Loucy (cell line): Measurements from ENCODE around the gene PLCL1.
A peak's percentile ranks its signal among the peaks of the same experiment; 100 is the strongest.

Experiments
- H2AFZ ChIP-seq: fragments of 200-600 bp; sonication (generic); 2 replicates; pipeline ENCODE4 v1.6.0; 2016; ENCODE audit warnings: antibody characterized with exemption, mild to moderate bottlenecking, low read length, moderate library complexity
- H3F3A ChIP-seq: fragments of 200-600 bp; 2 replicates; pipeline ENCODE4 v1.6.0; 2016; ENCODE audit warnings: antibody characterized with exemption, low read depth, mild to moderate bottlenecking
- H3K27me3 ChIP-seq: fragments of 200-600 bp; sonication (generic); 2 replicates; pipeline ENCODE4 v1.6.1; 2014; ENCODE audit warnings: low read length, mild to moderate bottlenecking; ENCODE audit not compliant: insufficient read depth, poor library complexity, severe bottlenecking
- H3K36me3 ChIP-seq: fragments of 200-600 bp; sonication (generic); 2 replicates; pipeline ENCODE4 v1.6.1; 2016; ENCODE audit warnings: low read length; ENCODE audit not compliant: insufficient read depth
- H3K4me1 ChIP-seq: fragments of 200-600 bp; sonication (generic); 2 replicates; pipeline ENCODE4 v1.5.1; 2014; ENCODE audit warnings: low read length, mild to moderate bottlenecking; ENCODE audit not compliant: insufficient read depth, poor library complexity, severe bottlenecking
- H3K4me2 ChIP-seq: fragments of 200-600 bp; sonication (generic); 2 replicates; pipeline ENCODE4 v1.6.0; 2014; ENCODE audit warnings: antibody characterized with exemption, low read length, low read depth, mild to moderate bottlenecking; ENCODE audit not compliant: poor library complexity, severe bottlenecking
- H3K4me3 ChIP-seq: fragments of 200-600 bp; sonication (generic); 2 replicates; pipeline ENCODE4 v1.5.1; 2014; ENCODE audit warnings: low read length, mild to moderate bottlenecking, mixed read lengths; ENCODE audit not compliant: poor library complexity, severe bottlenecking
- H3K79me2 ChIP-seq: fragments of 200-600 bp; sonication (generic); 2 replicates; pipeline ENCODE4 v1.6.1; 2014; ENCODE audit warnings: low read length; ENCODE audit not compliant: insufficient read depth
- H3K9ac ChIP-seq: fragments of 200-600 bp; sonication (generic); 2 replicates; pipeline ENCODE4 v1.6.0; 2014; ENCODE audit warnings: mild to moderate bottlenecking, low read depth, low read length, moderate library complexity; ENCODE audit not compliant: poor library complexity, severe bottlenecking
- H3K9me2 ChIP-seq: fragments of 200-600 bp; sonication (generic); replicated peaks from 2 replicates; pipeline ENCODE4 v1.6.1; 2016; ENCODE audit warnings: low read depth, low read length, mixed read lengths
- H3K9me3 ChIP-seq: fragments of 200-600 bp; sonication (generic); 2 replicates; pipeline ENCODE4 v1.6.1; 2014; ENCODE audit warnings: mild to moderate bottlenecking, antibody characterized with exemption, low read length, low read depth; ENCODE audit not compliant: insufficient read depth
- H4K20me1 ChIP-seq: fragments of 200-600 bp; sonication (generic); 2 replicates; pipeline ENCODE4 v1.6.0; 2014; ENCODE audit warnings: antibody characterized with exemption, low read length, mild to moderate bottlenecking; ENCODE audit not compliant: insufficient read depth, poor library complexity, severe bottlenecking
- EZH2phosphoT487 ChIP-seq: fragments of 200-600 bp; IDR thresholded peaks from 2 replicates; pipeline ENCODE4 v1.6.1; 2018; ENCODE audit warnings: antibody characterized with exemption, mild to moderate bottlenecking, moderate library complexity, borderline replicate concordance
- TF ChIP-seq, protein P1 (sequence below): fragments of 200-600 bp; sonication (generic); conservative IDR thresholded peaks from 2 replicates; pipeline ENCODE4 v1.5.1; 2014; ENCODE audit warnings: mild to moderate bottlenecking, antibody characterized with exemption, low read length

The PLCL1 gene

DNA sequence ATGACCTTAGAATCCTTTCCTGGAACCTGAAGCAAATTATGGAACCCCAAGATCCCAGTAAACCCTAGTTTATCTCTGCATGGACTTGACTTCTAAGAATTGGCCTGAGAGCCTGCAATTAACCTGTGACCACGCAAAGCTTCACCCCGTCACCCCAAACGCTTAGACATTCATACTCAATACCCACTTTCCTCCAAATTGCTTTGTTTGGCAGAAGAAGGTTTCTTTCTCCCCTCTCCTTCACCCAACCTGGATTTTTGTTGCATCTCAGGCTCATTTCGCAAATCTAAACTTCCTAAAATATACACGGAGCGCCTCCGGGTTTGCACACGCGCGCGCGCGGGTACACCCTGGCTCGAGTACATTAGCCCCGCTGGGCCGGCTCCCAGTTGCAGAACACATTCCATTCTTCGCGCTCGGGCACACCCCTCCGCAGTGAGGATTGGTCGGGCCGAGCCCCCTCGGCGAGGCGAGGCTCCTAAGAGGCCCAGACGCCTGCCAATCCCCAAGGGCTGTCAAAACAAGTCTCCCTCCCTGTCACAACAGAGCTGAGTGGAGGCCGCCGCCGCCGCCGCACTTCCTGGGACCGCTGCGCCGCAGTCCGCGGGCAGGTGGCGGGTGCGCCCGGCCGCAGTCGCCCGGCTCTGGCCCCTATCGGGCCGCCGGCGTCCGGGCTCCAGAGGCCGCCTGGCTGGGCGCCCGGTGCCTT lies at the start of gene PLCL1:
TSS of gene PLCL1 (plus strand) at position 545 of the 709 bp plus-strand sequence.
- no peaks in the 10 kb centered on the region for H4K20me1 ChIP-seq
- H3K36me3 ChIP-seq: no peaks in the 10 kb centered on the region
- peak within 1 kb of the TSS; percentile 90 for H2AFZ ChIP-seq
- H3K9me2 ChIP-seq: no peaks in the 10 kb centered on the region
- H3K79me2 ChIP-seq: no peaks in the 10 kb centered on the region
- TF ChIP-seq, protein P1, sequence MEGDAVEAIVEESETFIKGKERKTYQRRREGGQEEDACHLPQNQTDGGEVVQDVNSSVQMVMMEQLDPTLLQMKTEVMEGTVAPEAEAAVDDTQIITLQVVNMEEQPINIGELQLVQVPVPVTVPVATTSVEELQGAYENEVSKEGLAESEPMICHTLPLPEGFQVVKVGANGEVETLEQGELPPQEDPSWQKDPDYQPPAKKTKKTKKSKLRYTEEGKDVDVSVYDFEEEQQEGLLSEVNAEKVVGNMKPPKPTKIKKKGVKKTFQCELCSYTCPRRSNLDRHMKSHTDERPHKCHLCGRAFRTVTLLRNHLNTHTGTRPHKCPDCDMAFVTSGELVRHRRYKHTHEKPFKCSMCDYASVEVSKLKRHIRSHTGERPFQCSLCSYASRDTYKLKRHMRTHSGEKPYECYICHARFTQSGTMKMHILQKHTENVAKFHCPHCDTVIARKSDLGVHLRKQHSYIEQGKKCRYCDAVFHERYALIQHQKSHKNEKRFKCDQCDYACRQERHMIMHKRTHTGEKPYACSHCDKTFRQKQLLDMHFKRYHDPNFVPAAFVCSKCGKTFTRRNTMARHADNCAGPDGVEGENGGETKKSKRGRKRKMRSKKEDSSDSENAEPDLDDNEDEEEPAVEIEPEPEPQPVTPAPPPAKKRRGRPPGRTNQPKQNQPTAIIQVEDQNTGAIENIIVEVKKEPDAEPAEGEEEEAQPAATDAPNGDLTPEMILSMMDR: no peak
- no peak for TF ChIP-seq EZH2phosphoT487
- peaks cover 16% of the 10 kb centered on the region for H3K4me1 ChIP-seq
- peak within 1 kb of the TSS; percentile 82 for H3K4me2 ChIP-seq
- H3F3A ChIP-seq: no peaks in the 10 kb centered on the region
- peak within 1 kb of the TSS; percentile 32 for H3K9ac ChIP-seq
- H3K4me3 ChIP-seq: peak within 1 kb of the TSS; percentile 76
- no peaks in the 10 kb centered on the region for H3K9me3 ChIP-seq
- no peaks in the 10 kb centered on the region for H3K27me3 ChIP-seq

DNA sequence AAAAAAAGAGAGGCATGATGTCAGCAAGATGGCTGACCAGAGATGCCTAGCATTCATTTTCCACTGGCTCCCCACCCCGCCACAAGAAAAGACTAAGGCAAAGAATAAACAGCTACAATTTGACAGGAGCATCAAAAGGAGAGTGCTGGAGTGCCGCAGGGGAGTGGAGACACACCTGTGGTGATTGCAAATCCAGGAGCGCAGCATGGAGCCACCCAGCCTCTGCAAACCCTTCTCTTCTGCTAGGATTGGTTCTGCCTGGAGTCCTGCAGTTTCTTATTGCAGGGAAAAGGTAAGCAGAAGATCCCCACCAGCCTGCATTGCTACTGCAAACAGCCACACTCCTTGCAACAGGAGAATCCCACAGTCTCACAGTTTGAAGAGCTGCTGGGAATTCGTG lies 45.4 kb upstream of the PLCL1 start:
- peaks cover 11% of the 10 kb centered on the region; the same call in 1 of the 2 replicates for H3K9me3 ChIP-seq
- no peaks in the 10 kb centered on the region for H3K27me3 ChIP-seq
- no peak overlapping the region for H3K4me3 ChIP-seq
- H2AFZ ChIP-seq: no peak overlapping the region
- H4K20me1 ChIP-seq: no peaks in the 10 kb centered on the region
- no peaks in the 10 kb centered on the region for H3K36me3 ChIP-seq
- no peaks in the 10 kb centered on the region for H3K9me2 ChIP-seq
- no peaks in the 10 kb centered on the region for H3F3A ChIP-seq
- no peaks in the 10 kb centered on the region for H3K79me2 ChIP-seq
- no peak for TF ChIP-seq EZH2phosphoT487
- TF ChIP-seq, protein P1: no peak
- no peak overlapping the region for H3K9ac ChIP-seq
- no peaks in the 10 kb centered on the region for H3K4me1 ChIP-seq
- no peak overlapping the region for H3K4me2 ChIP-seq

DNA sequence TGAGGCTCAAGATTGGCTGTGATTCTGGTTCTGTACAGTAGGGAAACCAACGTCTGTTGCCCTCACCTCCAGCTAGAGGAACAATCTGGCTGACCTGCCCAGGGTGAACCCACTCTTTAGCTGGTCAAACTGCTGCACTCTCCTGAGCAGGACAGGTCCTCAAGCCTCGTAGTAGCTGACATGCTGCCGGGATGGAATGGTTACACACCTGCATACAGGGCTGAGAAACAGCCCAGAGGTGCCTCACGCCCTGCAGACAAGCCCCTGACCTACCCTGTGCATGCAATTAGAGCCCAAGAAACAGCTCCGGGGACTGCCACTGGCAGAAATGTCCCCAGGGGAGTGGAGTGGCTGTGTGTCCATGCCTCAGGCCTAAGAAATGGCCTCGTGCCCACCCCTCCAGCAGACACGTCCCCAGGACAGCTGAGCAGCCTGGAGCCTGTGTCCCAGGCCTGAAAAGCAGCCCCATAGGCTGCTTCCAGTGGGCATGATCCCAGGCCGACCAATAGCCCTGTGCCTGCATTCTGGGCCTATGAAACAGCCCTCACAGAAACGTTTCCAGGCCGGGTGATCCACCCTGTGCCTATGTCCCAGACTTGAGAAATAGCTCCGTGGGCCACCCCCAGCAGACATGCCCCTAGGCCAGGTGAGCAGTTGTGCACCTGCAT lies 44.6 kb upstream of the PLCL1 start:
- Histone ChIP-seq H3F3A (no peaks in the 10 kb centered on the region), H3K79me2 (no peaks in the 10 kb centered on the region)

More for the DNA sequence above, 44.6 kb upstream of the PLCL1 start:
- peaks cover 11% of the 10 kb centered on the region; the same call in 1 of the 2 replicates for H3K9me3 ChIP-seq
- H3K36me3 ChIP-seq: no peaks in the 10 kb centered on the region
- no peaks in the 10 kb centered on the region for H3K9me2 ChIP-seq
- H4K20me1 ChIP-seq: no peaks in the 10 kb centered on the region
- H3K4me1 ChIP-seq: no peaks in the 10 kb centered on the region
- no peaks in the 10 kb centered on the region for H3K27me3 ChIP-seq
- no peak for TF ChIP-seq EZH2phosphoT487
- TF ChIP-seq, protein P1: no peak
- no peak overlapping the region for H3K4me2 ChIP-seq
- no peak overlapping the region for H3K4me3 ChIP-seq
- H3K9ac ChIP-seq: no peak overlapping the region
- H2AFZ ChIP-seq: no peak overlapping the region
